GM18502 (cell line): ENCODE measurements around the gene SMAD3.

Experiments
- ATAC-seq: cut with Tn5 transposase; IDR thresholded peaks from one replicate; pipeline ENCODE4 v1.9.1; 2021; ENCODE audit warnings: mild to moderate bottlenecking; ENCODE audit not compliant: unreplicated experiment, poor library complexity

SMAD3 gene

GRCh38 chr15:67210555-67211168, 145.3 kb downstream of the SMAD3 start:
- ATAC-seq = no peak

DNA sequence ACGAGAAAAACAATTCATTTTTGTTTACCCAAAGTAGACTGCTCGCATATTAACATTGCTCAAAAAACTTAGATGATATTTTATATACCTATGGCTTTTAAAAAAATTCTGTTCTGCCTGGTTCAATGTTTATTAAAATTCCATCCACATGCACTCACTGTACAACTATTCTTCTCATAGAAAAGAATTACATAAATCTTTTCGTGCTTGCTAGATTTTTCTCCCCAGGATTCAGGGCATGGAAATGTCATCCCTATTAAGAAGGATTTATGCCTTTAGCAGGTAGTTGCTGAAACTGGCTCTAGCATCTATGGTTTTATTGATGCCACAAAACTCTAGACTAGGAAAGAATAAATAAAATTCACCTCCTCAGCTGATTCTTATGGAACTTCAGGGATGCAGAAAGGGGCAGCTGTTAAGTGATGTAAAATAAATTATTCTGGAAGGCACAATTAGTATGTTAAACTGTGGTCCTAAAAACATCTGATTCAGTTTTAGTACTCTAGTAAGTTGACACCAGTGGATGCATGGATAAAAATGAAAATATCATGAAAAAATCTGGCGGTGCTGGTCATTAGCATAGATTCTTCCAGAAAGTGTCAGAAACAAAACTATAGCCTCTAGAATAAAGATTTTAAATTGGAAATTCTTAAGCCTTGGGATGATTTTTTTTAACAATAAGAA, 147.4 kb downstream of the SMAD3 start:
- ATAC-seq = no peak

DNA sequence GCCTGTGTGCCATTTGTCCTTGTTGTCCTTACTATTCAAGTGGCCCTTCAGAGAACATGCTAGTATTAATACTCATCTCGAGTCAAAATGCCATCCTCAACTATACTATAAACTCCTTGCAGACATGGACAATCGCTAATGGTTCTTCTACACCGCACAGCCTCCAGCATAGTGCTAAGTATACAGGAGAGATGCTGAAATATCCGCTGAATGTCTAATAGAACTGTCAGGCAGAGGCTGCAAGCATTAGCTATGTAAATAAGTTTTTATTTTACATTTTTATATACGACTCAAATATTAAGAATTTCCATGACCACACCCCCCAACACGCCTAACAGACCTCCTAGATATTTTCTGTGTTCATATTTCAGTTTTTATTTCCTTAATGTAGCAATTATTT, 149.7 kb downstream of the SMAD3 start:
- ATAC-seq = no peak

GRCh38 chr15:67216859-67217258, 151.5 kb downstream of the SMAD3 start:
- ATAC-seq = no peak

DNA sequence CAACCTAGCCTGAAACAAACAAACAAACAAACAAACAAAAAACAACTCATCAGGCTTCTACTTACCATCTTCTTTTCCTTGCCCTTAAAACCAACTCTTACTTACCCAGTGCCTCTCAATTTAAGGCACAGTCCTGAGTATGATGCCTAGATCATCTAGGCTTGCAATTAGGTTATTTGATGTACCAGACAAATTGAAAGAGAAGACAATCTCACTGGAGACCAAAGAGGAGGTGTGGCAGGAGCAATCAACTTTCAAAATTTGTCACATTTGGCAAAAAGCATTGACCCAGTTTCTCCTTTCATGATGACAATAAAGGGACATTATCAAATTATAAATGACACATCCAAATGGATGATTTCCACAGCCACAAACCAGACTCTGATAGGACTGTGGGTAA, 153.0 kb downstream of the SMAD3 start:
- no peak for ATAC-seq

- no peak for ATAC-seq
These were observed 153.9 kb downstream of the SMAD3 start for GRCh38 chr15:67219288-67219687.

DNA sequence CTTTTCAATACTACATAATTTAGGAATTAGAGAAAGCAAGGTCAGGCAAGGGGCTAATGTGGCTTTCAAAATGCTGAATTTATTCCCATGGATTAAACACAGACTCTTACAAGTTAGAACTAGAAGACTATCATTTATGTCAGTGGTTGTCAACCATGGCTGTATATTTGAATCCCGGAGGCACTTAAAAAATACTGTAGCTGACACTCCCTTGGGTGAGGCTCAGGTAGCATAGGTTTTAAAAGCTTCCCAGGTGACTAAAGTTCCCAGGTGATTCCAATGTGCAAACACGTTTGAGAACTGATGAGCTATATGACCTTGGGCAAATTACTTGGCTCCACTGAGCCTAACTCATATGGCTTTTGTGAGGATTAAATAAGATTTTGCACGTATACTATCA, 159.5 kb downstream of the SMAD3 start:
- ATAC-seq = no peak

GRCh38 chr15:67225336-67225735, 159.9 kb downstream of the SMAD3 start:
- ATAC-seq = no peak

DNA sequence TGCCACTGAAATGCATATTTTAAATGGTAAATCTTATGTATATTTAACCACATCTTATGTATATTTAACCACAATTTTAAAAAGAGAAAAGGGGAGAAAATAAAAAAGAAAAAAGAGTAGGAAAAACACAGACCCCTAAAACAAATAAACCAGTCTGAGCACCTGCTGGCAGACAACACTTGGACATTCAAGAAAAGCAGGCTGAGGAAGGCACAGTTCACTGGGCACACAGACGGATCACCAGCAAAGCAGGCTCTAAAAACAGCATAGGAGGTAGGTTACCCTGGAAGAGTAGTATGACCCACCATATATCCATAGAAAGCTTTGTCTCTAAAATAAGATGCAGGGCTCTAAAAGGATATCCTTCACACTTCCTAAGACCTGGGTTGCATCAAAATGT, 162.0 kb downstream of the SMAD3 start:
- ATAC-seq = no peak

DNA sequence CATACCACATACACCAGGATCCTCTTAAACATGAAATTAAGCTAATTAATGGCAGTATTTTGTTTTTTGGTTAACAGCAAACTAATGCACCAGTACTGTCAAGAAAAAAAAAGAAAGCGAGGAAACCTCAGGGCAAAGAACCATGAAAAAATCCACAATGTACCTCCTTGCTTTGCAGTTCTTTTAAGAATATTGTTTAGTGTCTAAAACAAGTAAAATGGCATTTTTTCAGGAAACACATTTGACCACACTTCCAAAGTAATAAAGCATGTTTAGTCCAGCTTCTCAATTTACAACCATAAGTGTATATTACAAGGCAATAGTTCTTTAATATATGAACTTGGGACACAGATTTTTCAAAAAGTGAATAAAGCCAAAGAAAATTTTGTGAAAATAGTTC, 162.4 kb downstream of the SMAD3 start:
- ATAC-seq = no peak

GRCh38 chr15:67228286-67228685, 162.9 kb downstream of the SMAD3 start:
- no peak for ATAC-seq

- ATAC-seq = no peak
These were observed 165.1 kb downstream of the SMAD3 start for GRCh38 chr15:67230504-67230903.

DNA sequence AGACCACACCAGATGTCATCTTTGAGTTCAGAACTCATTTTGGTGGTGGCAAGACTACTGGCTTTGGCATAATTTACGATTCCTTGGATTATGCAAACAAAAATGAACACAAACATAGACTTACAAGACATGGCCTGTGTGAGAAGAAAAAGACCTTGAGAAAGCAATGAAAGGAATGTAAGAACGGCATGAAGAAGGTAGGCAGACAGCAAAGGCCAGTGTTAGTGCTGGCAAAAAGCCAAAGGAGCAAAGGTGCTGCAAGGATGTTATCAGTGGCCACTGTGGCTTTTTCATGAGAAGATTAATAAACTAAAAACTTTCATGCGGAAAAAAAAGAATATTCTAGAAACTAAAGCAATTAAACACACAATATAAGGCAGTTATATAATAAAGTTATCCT, 167.2 kb downstream of the SMAD3 start:
- no peak for ATAC-seq

DNA sequence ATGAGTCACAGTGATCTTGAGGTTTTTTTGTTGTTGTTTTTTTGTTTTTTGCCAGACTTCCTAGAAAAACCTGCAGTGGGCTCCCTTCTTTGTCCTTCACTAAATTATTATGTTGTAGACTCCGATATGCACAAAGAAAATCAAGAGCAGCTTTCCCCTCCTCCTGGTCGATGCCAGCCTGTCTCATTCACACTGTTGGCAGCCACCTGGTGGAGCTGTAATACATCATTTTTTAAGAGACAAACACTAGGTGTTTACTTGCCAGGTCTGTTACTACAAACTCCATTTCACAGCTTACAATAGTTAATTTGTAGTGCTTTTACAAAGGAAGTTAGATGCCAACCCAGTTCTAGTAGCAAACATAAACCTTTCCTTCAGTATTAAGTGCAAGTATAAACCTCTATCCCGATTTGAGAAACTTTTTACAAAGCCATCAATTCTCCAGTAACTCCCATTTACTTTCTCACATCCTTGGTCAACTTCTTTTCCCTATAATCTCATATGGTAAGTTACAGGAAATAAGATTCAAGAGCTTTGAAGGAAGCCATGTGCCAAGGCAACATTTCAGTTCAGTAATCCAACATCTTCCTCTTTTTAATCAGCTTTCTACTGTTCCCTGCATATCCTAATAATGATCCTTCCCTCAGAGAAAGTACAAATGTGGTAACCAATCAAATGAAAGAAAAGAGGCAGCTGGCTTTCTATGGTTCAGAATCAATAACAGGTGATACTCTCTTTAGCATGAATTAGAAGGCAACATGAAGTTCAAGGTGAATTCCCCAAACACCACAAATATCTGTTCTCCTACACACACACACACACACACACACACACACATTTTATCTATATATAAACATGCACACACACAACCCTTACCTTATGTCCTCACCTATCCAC, 175.1 kb downstream of the SMAD3 start:
- ATAC-seq = no peak

DNA sequence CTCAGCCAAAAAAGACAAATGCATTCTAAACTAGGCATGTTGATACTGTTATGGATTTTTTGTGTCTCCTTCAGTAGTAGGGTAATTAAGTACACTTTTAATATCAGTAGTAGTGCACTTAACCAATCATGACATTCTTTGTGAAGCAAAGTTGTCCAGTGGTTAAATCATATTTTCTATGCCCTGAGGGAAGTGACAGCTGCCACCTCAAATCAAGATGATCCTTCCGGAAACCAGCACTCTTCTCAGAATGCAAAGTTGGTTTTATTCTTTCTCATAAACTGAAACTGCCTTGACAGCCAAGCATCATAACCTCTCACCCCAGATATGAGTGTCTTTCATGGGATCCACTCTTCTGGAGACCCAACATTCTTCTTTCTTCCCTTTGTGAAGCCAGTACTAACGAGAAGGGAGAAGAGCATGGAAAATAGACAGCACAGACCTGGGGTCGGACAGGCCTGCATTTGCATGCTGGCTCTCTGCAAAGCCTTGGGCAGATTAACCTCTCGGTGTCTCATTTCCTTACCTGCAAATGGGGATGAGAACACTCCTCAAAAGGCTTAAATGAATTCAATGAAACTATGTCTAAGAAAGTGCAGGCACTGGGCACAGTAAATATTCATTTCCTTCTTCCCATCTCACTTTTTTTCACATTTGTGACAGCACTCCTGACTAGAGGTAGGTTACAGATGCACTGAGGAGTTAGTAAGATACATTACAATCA, 175.9 kb downstream of the SMAD3 start:
- peak; percentile 85 for ATAC-seq

DNA sequence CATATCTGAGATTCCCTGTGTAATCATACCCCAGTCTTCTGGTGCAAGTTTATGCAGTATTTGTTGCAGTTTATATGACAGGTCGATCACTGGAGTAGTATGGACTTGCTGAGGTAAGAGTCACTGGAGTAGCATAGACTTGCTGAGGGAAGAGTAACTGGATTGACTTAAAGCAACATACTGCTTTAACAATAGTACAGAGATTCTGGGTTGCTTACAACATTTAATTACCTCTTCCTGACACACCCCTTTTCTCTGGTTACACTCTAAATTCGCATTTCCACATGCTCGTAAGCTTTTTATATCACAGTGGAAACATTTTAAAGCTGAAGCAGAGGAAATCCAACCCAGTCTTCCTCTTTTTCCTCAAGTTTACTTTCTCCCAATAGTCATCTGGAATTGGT, 177.3 kb downstream of the SMAD3 start:
- ATAC-seq = no peak
